Hematopoietic multipotent progenitor cell treated with erythropoietin and hydrocortisone succinate and interleukin-3 and kit ligand, for 4 days (in vitro differentiated cells): ENCODE results near the gene SLC6A8.
A peak's percentile ranks its signal among the peaks of the same experiment; 100 is the strongest.

ENCODE experiments used
- DNase-seq: peaks from one replicate; pipeline ENCODE4 v3.0.0-alpha.2; 2015

Gene SLC6A8

GRCh38 chrX:153687121-153688039 is at the start of gene SLC6A8:
Gene SLC6A8 (plus strand): TSS chrX:153687926. CDS start chrX:153688575, 649 bp downstream.
- peak; percentile 57 for DNase-seq

GRCh38 chrX:153638041-153638371 is 49.7 kb upstream of the SLC6A8 start:
- no peak for DNase-seq

- no peak for DNase-seq
Observed at GRCh38 chrX:153638436-153639176, 49.1 kb upstream of the SLC6A8 start.

- no peak for DNase-seq
Observed at GRCh38 chrX:153639177-153640044, 48.3 kb upstream of the SLC6A8 start.

GRCh38 chrX:153640045-153640686 is 47.6 kb upstream of the SLC6A8 start:
- no peak for DNase-seq

- no peak for DNase-seq
Observed at GRCh38 chrX:153640736-153641575, 46.8 kb upstream of the SLC6A8 start.

- DNase-seq: no peak
Observed at GRCh38 chrX:153641627-153642026, 46.1 kb upstream of the SLC6A8 start.

- DNase-seq: no peak
Observed at GRCh38 chrX:153642051-153642654, 45.6 kb upstream of the SLC6A8 start.

GRCh38 chrX:153642655-153643430 is 44.9 kb upstream of the SLC6A8 start:
- no peak for DNase-seq

GRCh38 chrX:153643431-153644351 is 44.0 kb upstream of the SLC6A8 start:
- DNase-seq: peak; percentile 34

- no peak for DNase-seq
Observed at GRCh38 chrX:153644356-153645125, 43.2 kb upstream of the SLC6A8 start.

- DNase-seq: no peak
Observed at GRCh38 chrX:153645151-153645550, 42.6 kb upstream of the SLC6A8 start.

- DNase-seq: no peak
Observed at GRCh38 chrX:153645921-153646488, 41.7 kb upstream of the SLC6A8 start.

- peak; percentile 34 for DNase-seq
Observed at GRCh38 chrX:153646620-153647373, 40.9 kb upstream of the SLC6A8 start, which contains the start of gene DUSP9. Gene DUSP9 (plus strand): TSS chrX:153647203. CDS start chrX:153647954, 751 bp downstream.

GRCh38 chrX:153647461-153648357 is 40.0 kb upstream of the SLC6A8 start:
- no peak for DNase-seq
